ENCODE measurements around the gene CRYBA4.

- TF ChIP-seq CTCF (IDR thresholded peaks at IDR 0.05) (no peak), POLR2A (IDR thresholded peaks at IDR 0.05) (no peak)
These were observed 35.4 kb downstream of the CRYBA4 start, which contains the start of gene MIAT for GRCh38 chr22:26656891-26657851.
